Esophagus squamous epithelium (tissue), 4 donors: Measurements from ENCODE around the gene DIP2A.

ENCODE experiments used
- CTCF ChIP-seq, 6 experiments: fragments of 450-650 bp in 4 of 6; fragments of 200-600 bp in 2 of 6; sonication (generic) in 2 of 6; IDR thresholded peaks; one replicate each; pipeline ENCODE4 v1.5.1; 2016 to 2019; ENCODE audit warnings: antibody characterized with exemption in 6 of 6, mild to moderate bottlenecking in 4 of 6, moderate library complexity in 4 of 6
- POLR2A ChIP-seq, 4 donors: fragments of 450-650 bp; IDR thresholded peaks; one replicate each; pipeline ENCODE4 v1.6.1; 2017; ENCODE audit warnings: antibody characterized with exemption in 4 of 4, mild to moderate bottlenecking in 4 of 4, moderate library complexity in 3 of 4

GRCh38 chr21:46493828-46494227 lies 35.1 kb downstream of the DIP2A start:
- TF ChIP-seq POLR2A (IDR thresholded peaks at IDR 0.05), result no peak
- TF ChIP-seq CTCF (IDR thresholded peaks at IDR 0.05), result no peak
